ENCODE data around the gene MRPL24. TPM values are rescaled to one million over a fixed set of nuclear protein-coding genes. Genes with fewer than 3 reads are reported as not detected.
A peak's percentile ranks its signal among the peaks of the same experiment; 100 is the strongest.

The MRPL24 gene
- total RNA-seq, result 10 to 100 TPM; 50.4 to 54.7 TPM

DNA sequence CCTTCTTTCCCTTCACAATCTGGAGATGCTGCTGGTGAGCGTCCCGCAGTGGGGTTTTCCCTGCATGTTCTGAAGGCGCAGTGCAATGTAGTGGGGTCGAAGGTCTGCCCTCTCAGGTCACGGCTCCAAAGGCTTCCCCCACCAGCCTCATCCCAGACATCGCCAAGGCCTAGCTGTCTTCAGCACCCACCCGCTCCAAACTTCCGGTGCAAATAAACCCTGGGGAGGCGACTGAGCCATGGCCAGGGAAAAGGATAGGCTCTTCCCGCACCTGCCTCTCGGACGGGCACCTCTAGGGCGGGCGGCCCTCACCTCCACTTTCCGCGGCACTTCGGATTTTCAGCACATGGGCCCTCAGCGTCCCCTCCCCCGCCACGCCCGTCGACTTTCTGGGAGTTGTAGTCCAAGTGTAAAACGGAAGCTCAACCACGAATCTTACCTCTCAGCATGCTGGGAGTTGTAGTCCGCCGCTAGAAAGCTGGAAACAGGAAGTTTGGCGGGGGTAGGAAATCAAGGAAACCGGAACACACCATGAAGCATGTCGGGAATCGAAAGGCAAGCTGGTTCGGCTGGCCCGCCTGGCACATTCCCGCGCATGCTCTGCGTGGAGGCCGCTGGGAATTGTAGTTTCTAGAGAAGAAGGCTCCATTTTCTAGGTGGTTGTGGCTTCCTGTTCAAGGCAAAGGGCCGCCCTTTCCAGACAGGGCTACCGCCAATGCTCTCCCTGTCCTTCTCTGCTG is at the start of gene MRPL24:
Gene MRPL24, minus strand, starts transcription at position 348 of the 740 bp plus-strand sequence. CDS start 2,384 bp downstream, outside the sequence.
- Mint-ChIP-seq H3K27ac (peak within 1 kb of the TSS; percentile 95), H3K9me3 (no peaks in the 10 kb centered on the region), H3K4me3 (peak within 1 kb of the TSS; percentile 97), H3K27me3 (no peaks in the 10 kb centered on the region), H3K36me3 (ENCODE audit: low read depth) (peaks cover 65% of the 10 kb centered on the region), H3K4me1 (peaks cover 53% of the 10 kb centered on the region)
- peak; percentile 99 for DNase-seq
- CTCF ChIA-PET, result interaction anchor here (0.6 to 5.6 kb wide), 13 partner anchors 9 to 186 kb away, joined by 3 to 63 read pairs (median 5); partner anchors contain the start of genes INSRR, ISG20L2, METTL25B and NTRK1
- POLR2A ChIA-PET, result interaction anchor here (0.9 to 1.6 kb wide), 4 partner anchors 11 to 26 kb away, joined by 3 to 12 read pairs (median 6); partner anchors contain the start of genes HDGF, ISG20L2, METTL25B and PRCC

DNA sequence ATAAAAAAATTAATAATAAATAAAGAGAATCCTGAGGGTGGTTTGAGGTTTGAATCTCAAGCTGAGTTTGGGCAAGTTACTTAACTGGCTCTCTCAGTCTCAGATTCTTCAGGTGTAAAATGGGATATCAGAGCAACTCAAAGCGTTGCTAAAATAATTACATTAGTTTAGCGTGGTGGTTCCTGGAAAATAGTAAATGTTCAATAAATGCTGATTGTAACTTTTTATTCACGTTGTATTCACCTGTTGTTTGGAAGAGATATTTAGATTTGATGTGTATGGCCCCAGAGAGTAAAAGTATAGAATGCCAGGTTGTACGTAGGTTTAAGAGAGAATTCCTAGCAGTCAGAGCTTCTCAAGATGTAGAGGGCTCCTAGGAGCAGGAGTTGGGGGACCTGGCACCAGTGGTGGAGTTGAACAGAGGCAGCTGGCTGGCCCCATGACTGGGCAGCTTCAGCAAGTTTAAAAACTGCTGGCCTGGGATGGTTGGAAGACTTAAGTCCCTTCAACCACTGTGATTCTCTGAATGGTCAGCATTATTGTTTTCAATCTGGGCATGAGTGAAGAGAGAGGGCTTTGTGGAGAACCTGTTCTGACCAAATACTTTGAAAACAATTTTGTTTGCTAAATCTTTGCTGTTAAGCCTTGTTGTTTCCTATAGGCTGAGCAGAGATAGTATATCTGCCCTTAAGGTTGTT is 48.9 kb upstream of the MRPL24 start:
- no peak overlapping the region for H3K27ac Mint-ChIP-seq
- H3K4me3 Mint-ChIP-seq, result no peak overlapping the region
- ChIA-PET CTCF (interaction anchor here (0.7 to 2.2 kb wide), 6 partner anchors 20 to 114 kb away, joined by 3 to 12 read pairs (median 3); partner anchors contain the start of genes INSRR and NTRK1), POLR2A (interaction anchor here (0.6 kb wide), 1 partner anchor 26 kb away, joined by 3 read pairs; no protein-coding TSS in a partner anchor)
- peaks cover 47% of the 10 kb centered on the region for H3K36me3 Mint-ChIP-seq (ENCODE audit: low read depth)
- H3K9me3 Mint-ChIP-seq, result no peaks in the 10 kb centered on the region
- no peaks in the 10 kb centered on the region for H3K27me3 Mint-ChIP-seq
- H3K4me1 Mint-ChIP-seq, result peaks cover 7% of the 10 kb centered on the region
- DNase-seq, result no peak

DNA sequence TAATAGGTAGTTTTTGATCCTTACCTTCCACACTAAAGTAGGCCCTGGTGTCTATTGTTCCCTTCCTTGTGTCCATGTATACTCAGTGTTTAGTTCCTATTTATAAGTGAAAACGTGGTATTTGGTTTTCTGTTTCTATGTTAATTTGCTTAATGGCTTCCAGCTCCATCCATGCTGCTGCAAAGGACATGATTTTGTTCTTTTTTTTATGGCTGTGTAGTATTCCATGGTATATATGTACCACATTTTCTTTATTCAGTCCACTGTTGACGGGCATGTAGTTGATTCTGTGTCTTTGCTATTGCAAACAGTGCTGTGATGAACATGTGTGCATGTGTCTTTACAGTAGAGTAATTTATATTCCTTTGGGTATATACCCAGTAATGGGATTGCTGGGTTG is 47.2 kb upstream of the MRPL24 start:
- no peaks in the 10 kb centered on the region for H3K9me3 Mint-ChIP-seq
- no peak for DNase-seq
- H3K27ac Mint-ChIP-seq, result no peak overlapping the region
- H3K4me3 Mint-ChIP-seq, result no peak overlapping the region
- POLR2A ChIA-PET, result no interaction called here
- no peaks in the 10 kb centered on the region for H3K27me3 Mint-ChIP-seq
- CTCF ChIA-PET, result interaction anchor here (1.3 to 1.7 kb wide), 2 partner anchors 11 to 15 kb away, joined by 3 to 4 read pairs; no protein-coding TSS in a partner anchor
- peaks cover 3% of the 10 kb centered on the region for H3K4me1 Mint-ChIP-seq
- peaks cover 41% of the 10 kb centered on the region for H3K36me3 Mint-ChIP-seq (ENCODE audit: low read depth)

DNA sequence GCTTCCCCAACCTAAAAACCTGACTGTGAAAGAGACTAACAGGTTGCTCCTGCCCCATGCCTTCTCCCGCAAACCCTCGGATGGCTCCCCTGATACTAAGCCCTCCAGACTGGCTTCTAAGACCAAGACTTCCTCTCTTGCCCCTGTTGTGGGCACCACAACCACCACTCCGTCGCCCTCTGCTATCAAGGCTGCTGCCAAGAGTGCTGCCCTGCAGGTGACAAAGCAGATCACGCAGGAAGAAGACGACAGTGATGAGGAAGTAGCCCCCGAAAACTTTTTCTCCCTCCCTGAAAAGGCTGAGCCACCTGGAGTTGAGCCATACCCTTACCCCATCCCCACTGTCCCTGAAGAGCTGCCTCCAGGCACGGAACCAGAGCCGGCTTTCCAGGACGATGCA is 45.8 kb upstream of the MRPL24 start:
- DNase-seq, result no peak
- Mint-ChIP-seq H3K4me1 (peaks cover 10% of the 10 kb centered on the region), H3K4me3 (no peak overlapping the region), H3K36me3 (ENCODE audit: low read depth) (peaks cover 49% of the 10 kb centered on the region), H3K27me3 (no peaks in the 10 kb centered on the region), H3K9me3 (no peaks in the 10 kb centered on the region), H3K27ac (no peak overlapping the region)
- ChIA-PET CTCF (interaction anchor here (1.4 to 1.8 kb wide), 2 partner anchors 60 to 75 kb away, joined by 5 to 6 read pairs; partner anchors contain the start of gene NTRK1), POLR2A (no interaction called here)

DNA sequence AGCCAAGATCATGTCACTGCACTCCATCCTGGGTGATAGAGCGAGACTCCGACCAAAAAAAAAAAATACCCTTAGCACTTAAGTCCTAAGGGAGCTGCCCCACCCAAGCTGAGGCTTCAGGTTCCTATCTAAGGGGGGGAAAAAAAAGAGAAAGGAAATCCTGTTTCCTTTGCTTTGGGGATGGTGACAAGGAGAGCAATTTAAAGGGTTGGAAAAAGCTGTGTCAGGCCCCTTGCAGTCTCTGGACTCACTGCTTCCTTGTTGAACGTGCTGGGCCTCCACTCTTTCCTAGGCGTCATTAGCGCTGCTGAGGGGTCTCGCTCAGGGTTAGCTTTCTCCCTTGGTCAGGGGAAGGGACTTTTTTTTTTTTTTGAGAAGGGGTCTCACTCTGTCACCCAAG is 44.6 kb upstream of the MRPL24 start:
- Mint-ChIP-seq H3K9me3 (no peaks in the 10 kb centered on the region), H3K27me3 (no peaks in the 10 kb centered on the region), H3K36me3 (ENCODE audit: low read depth) (peaks cover 45% of the 10 kb centered on the region), H3K27ac (peak overlapping the region; percentile 67), H3K4me3 (no peak overlapping the region), H3K4me1 (peaks cover 16% of the 10 kb centered on the region)
- POLR2A ChIA-PET, result no interaction called here
- no peak for DNase-seq
- CTCF ChIA-PET, result interaction anchor here (1.1 to 1.8 kb wide), 3 partner anchors 13 to 76 kb away, joined by 4 to 5 read pairs (median 5); partner anchors contain the start of gene NTRK1

DNA sequence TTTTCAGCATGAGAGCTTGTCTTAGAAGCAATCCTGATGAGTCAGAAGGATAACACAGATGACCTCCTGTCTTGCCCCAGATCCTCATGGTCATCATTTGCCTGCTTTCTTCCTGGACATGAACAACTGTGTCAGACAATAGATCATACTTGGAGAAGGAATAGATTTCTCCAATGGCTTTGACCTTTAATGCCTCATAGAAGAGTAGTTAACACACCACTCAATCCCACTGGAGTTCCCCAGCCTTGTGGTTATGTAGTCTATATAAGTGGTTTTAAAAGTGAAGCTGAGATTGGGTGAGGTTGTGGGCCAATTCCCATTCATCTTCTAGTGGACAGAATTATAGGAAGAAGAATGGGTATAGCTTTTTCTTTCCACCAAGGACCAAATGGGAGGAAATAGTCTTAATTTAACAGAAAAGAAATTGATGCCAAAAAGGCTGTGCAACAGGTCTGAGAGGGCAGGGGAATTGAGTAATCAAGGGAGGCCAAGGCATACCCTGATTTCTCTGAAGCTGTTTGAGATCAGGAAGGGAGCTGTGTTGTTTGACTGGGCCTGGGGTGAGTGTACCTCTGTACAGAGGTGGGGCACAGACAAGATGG is 40.8 kb upstream of the MRPL24 start:
- DNase-seq, result no peak
- Mint-ChIP-seq H3K9me3 (no peaks in the 10 kb centered on the region), H3K36me3 (ENCODE audit: low read depth) (peaks cover 28% of the 10 kb centered on the region), H3K27me3 (no peaks in the 10 kb centered on the region), H3K4me3 (no peak overlapping the region), H3K4me1 (peaks cover 30% of the 10 kb centered on the region), H3K27ac (peak overlapping the region; percentile 38)
- CTCF ChIA-PET, result interaction anchor here (0.8 to 1.9 kb wide), 7 partner anchors 9 to 57 kb away, joined by 3 to 8 read pairs (median 6); partner anchors contain the start of gene PRCC
- POLR2A ChIA-PET, result interaction anchor here (0.6 kb wide), 1 partner anchor 1793 kb away, joined by 3 read pairs; no protein-coding TSS in a partner anchor

DNA sequence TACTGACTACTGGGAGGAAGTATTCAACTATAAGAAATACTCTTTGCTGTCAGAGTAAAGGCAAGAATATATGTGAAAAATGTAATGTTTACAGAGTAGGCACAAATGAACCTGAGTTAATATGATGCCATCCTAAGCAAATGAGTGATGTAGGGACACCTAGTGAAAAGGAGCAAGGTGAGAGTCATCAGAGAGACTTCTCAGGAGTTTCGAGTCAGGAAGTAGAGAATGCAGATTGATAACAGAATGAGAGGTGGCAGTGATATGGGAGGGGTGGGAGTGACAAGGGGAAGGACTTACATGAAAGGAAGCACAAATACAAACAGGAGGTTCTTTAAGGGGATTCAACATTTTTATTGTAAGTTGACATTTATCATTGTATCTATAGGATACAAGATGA is 36.7 kb upstream of the MRPL24 start:
- CTCF ChIA-PET, result no interaction called here
- peaks cover 46% of the 10 kb centered on the region for H3K4me1 Mint-ChIP-seq
- peaks cover 29% of the 10 kb centered on the region for H3K36me3 Mint-ChIP-seq (ENCODE audit: low read depth)

DNA sequence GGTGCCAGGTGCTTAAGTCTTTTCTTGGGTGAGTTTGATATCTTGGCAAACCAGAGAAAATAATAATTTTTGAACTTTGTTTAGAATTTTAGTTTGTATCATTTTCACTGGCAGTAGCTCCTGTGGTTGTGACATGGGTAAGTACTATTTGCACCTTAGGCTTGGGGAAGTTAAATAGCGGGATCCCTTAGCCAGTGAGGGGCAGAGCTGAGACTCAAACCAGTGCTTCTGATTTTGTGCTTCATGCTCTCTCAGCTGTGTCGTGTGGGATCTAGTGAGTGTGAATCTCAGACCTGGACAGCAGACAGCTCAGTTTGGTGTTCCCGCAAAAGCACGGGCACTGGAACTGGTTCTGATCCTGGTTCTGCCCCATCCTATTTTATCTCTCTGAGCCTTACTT is 36.1 kb upstream of the MRPL24 start:
- peaks cover 28% of the 10 kb centered on the region for H3K36me3 Mint-ChIP-seq (ENCODE audit: low read depth)
- no peaks in the 10 kb centered on the region for H3K27me3 Mint-ChIP-seq

More for the DNA sequence above, 36.7 kb upstream of the MRPL24 start:
- Mint-ChIP-seq H3K9me3 (no peaks in the 10 kb centered on the region), H3K4me3 (no peak overlapping the region), H3K27me3 (no peaks in the 10 kb centered on the region), H3K27ac (no peak overlapping the region)
- DNase-seq, result no peak
- POLR2A ChIA-PET, result no interaction called here

DNA sequence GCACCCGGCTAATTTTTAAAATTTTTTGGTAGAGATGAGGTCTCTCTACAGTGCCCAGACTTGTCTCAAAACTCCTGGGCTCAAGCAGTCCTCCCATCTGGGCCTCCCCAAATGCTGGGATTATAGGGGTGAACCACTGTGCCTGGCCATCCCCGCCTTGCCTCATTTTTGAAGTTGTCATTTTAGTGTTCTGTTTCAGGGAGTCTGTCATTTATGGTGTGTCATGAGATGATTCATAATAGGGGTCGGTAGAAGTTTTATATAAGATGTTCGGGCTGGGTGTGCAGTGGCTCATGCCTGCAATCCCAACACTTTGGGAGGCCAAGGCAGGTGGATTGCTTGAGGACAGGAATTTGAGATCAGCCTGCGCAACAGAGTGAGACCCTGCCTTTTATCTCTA is 34.9 kb upstream of the MRPL24 start:
- H3K27ac Mint-ChIP-seq, result no peak overlapping the region
- no peaks in the 10 kb centered on the region for H3K27me3 Mint-ChIP-seq
- ChIA-PET POLR2A (no interaction called here), CTCF (interaction anchor here (0.7 to 1.0 kb wide), 3 partner anchors 8 to 149 kb away, joined by 3 to 6 read pairs (median 3); no protein-coding TSS in a partner anchor)
- H3K4me3 Mint-ChIP-seq, result no peak overlapping the region
- H3K36me3 Mint-ChIP-seq (ENCODE audit: low read depth), result peaks cover 27% of the 10 kb centered on the region
- H3K9me3 Mint-ChIP-seq, result no peaks in the 10 kb centered on the region
- H3K4me1 Mint-ChIP-seq, result peaks cover 45% of the 10 kb centered on the region
- no peak for DNase-seq

More for the DNA sequence above, 36.1 kb upstream of the MRPL24 start:
- no peak for DNase-seq
- peaks cover 48% of the 10 kb centered on the region for H3K4me1 Mint-ChIP-seq
- H3K27ac Mint-ChIP-seq, result no peak overlapping the region
- no peak overlapping the region for H3K4me3 Mint-ChIP-seq
- POLR2A ChIA-PET, result no interaction called here
- no peaks in the 10 kb centered on the region for H3K9me3 Mint-ChIP-seq
- CTCF ChIA-PET, result interaction anchor here (0.7 to 1.2 kb wide), 2 partner anchors 11 to 25 kb away, joined by 3 read pairs; no protein-coding TSS in a partner anchor

DNA sequence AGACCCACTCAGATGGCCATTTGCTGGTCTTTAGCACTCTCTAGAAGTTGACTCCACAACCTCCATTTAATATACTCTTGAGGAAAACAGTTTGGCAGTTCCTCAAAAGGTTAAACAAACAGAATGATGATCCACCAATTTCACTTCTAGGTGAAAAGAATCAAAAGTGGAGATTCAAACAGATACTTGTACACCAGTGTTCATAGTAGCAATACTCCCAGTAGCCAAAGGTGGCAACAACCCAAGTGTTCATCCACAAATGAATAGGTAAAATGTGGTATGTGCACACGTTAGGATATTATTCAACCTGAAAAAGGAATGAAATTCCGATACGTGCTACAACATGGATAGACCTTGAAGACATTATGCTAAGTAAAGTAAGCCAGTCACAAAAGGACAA is 32.7 kb upstream of the MRPL24 start:
- no peak overlapping the region for H3K4me3 Mint-ChIP-seq
- POLR2A ChIA-PET, result no interaction called here

DNA sequence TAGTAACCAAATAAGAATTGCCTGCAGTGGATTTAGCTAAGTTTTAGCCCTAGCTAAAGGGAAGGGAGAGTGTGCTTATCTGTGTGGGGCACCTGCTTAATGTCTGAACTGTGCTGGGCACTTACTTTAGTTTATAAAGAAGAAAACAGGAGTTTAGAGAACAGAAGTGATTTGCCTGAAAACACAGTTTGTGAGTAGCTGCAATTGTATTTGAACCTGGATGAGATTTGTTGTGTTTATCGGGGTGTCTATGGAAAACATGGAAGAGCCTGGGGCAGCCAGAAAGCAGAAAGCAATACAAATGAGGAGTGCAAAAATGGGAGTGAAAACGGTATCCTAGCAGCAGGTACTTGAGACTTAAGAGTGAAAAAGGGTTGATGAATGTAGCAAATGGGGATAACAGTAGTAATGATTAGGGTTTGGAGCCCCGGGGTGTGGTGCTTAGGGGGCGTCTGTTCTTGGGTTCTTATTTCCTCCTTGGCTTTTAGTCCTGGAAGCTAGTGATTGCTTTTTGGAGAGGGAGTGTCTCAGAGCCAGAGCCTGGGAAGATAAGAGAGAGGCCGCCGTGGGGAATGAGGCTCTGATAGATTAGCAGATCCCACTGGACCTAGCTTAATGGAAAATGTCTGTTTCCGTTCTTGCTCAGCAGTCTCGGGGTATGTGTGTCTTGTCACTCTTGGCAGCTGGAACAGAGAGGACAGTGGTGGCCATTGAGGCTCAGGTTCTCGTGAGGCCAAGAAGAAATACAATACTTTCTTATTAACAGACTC is 32.0 kb upstream of the MRPL24 start:
- POLR2A ChIA-PET, result interaction anchor here (0.6 kb wide), 1 partner anchor 10 kb away, joined by 3 read pairs; no protein-coding TSS in a partner anchor
- Mint-ChIP-seq H3K27me3 (no peaks in the 10 kb centered on the region), H3K36me3 (ENCODE audit: low read depth) (peaks cover 44% of the 10 kb centered on the region), H3K4me3 (no peak overlapping the region), H3K27ac (peak overlapping the region; percentile 11), H3K9me3 (no peaks in the 10 kb centered on the region), H3K4me1 (peaks cover 62% of the 10 kb centered on the region)
- CTCF ChIA-PET, result interaction anchor here (0.9 to 2.1 kb wide), 5 partner anchors 9 to 47 kb away, joined by 4 to 8 read pairs (median 5); no protein-coding TSS in a partner anchor
- DNase-seq, result no peak

More for the DNA sequence above, 32.7 kb upstream of the MRPL24 start:
- no peak for DNase-seq
- no peaks in the 10 kb centered on the region for H3K9me3 Mint-ChIP-seq
- CTCF ChIA-PET, result interaction anchor here (0.9 to 1.4 kb wide), 3 partner anchors 15 to 48 kb away, joined by 4 to 7 read pairs (median 4); no protein-coding TSS in a partner anchor
- no peak overlapping the region for H3K27ac Mint-ChIP-seq
- peaks cover 37% of the 10 kb centered on the region for H3K36me3 Mint-ChIP-seq (ENCODE audit: low read depth)
- H3K4me1 Mint-ChIP-seq, result peaks cover 63% of the 10 kb centered on the region
- H3K27me3 Mint-ChIP-seq, result no peaks in the 10 kb centered on the region
